HepG2 (cell line): Measurements from ENCODE around the gene CHST1. TPM values are rescaled to one million over a fixed set of nuclear protein-coding genes. Genes with fewer than 3 reads are reported as not detected.

ENCODE experiments used
- ATAC-seq: fragments of 200-7000 bp; cut with Tn5 transposase; 3 replicates; pipeline ENCODE4 v1.9.1; 2020; ENCODE audit warnings: mild to moderate bottlenecking, moderate library complexity
- BruUV-seq: library from RNA; stranded (reverse); fragments of 400-500 nt; replicated peaks from 2 replicates; lab custom pipeline; 2021; lab: Mats Ljungman, UMichigan
- CTCF ChIA-PET: fragments of 300-600 bp; formaldehyde crosslinking; extraction: SDS; loops from one replicate; lab custom pipeline; 2021; ENCODE audit warnings: low total read pairs, inconsistent platforms, low intra/inter-chr PET ratio; lab: Yijun Ruan, JAX
- POLR2A ChIA-PET: fragments of 350-600 bp; sonication (Branson Sonifier 250); formaldehyde crosslinking; loops from one replicate; lab custom pipeline; 2020; ENCODE audit warnings: antibody characterized with exemption, inconsistent platforms; lab: Yijun Ruan, JAX
- DNase-seq: peaks from one replicate; pipeline ENCODE4 v3.0.0-alpha.2; 2015; ENCODE audit warnings: low spot score
- FAIRE-seq: peaks from 3 replicates; lab custom pipeline; 2011; peaks lifted over from hg19 to GRCh38; lab: Jason Lieb, UNC
- H2AFZ ChIP-seq: one replicate; pipeline ENCODE4 v1.6.1; 2011; ENCODE audit warnings: low read length, inconsistent platforms
- H3K27ac ChIP-seq: fragments of 300-600 bp; 3 replicates; pipeline ENCODE4 v1.8.0; 2011; ENCODE audit warnings: mixed run types, mild to moderate bottlenecking, mixed read lengths, low read length, inconsistent platforms; ENCODE audit not compliant: insufficient read depth; ENCODE audit errors: extremely low read length
- H3K27me3 ChIP-seq, 2 experiments: fragments of 200-600 bp in 1 of 2; 2 replicates in 1 of 2; 3 replicates in 1 of 2; pipeline versions ENCODE4 v1.6.0 to v1.8.0; 2011; ENCODE audit warnings: low read length in 2 of 2, mild to moderate bottlenecking in 2 of 2, moderate library complexity in 2 of 2, inconsistent platforms in 1 of 2; ENCODE audit not compliant: insufficient read depth in 2 of 2, control insufficient read depth in 1 of 2
- H3K36me3 ChIP-seq, 2 experiments: fragments of 200-600 bp in 1 of 2; replicated peaks in 1 of 2; 2 replicates in 1 of 2; 3 replicates in 1 of 2; pipeline versions ENCODE4 v1.5.1 to v1.8.0; 2011; ENCODE audit warnings: low read length in 2 of 2, inconsistent platforms in 1 of 2; ENCODE audit not compliant: insufficient read depth in 2 of 2, control insufficient read depth in 1 of 2
- H3K4me1 ChIP-seq: 2 replicates; pipeline ENCODE4 v1.5.1; 2012; ENCODE audit warnings: low read length, inconsistent platforms; ENCODE audit not compliant: insufficient read depth
- H3K4me2 ChIP-seq: 2 replicates; pipeline ENCODE4 v1.6.0; 2011; ENCODE audit warnings: low read depth, low read length, inconsistent platforms
- H3K4me3 ChIP-seq, 3 experiments: fragments of 200-600 bp in 1 of 3; sonication (generic), shearing (Covaris generic) in 1 of 3; replicated peaks in 1 of 3; 2 replicates each; pipeline ENCODE4 v1.5.1; 2011 to 2016; ENCODE audit warnings: low read length in 3 of 3, inconsistent platforms in 2 of 3, low read depth in 2 of 3, mild to moderate bottlenecking in 2 of 3, control low read depth in 1 of 3, mixed read lengths in 1 of 3; ENCODE audit not compliant: insufficient read depth in 1 of 3
- H3K79me2 ChIP-seq: one replicate; pipeline ENCODE4 v1.6.1; 2011; ENCODE audit warnings: low read length, inconsistent platforms; ENCODE audit not compliant: insufficient read depth
- H3K9ac ChIP-seq: 2 replicates; pipeline ENCODE4 v1.6.0; 2011; ENCODE audit warnings: mild to moderate bottlenecking, low read depth, low read length, inconsistent platforms; ENCODE audit not compliant: insufficient read depth
- H3K9me3 ChIP-seq: 2 replicates; pipeline ENCODE4 v1.5.1; 2012; ENCODE audit warnings: mild to moderate bottlenecking, low read length
- H4K20me1 ChIP-seq: 2 replicates; pipeline ENCODE4 v1.6.0; 2011; ENCODE audit warnings: inconsistent platforms, mild to moderate bottlenecking, low read length, moderate library complexity; ENCODE audit not compliant: insufficient read depth
- HOXA7 ChIP-seq: sonication (generic); formaldehyde crosslinking; IDR thresholded peaks from 2 replicates; pipeline ENCODE4 v1.8.1; 2022; ENCODE audit warnings: mild to moderate bottlenecking, missing genetic modification reagents, moderate library complexity
- KDM1A ChIP-seq: IDR thresholded peaks from 2 replicates; pipeline ENCODE4 v1.6.1; 2016; ENCODE audit warnings: missing compliant biosample characterization
- SETDB1 ChIP-seq: sonication (generic); formaldehyde crosslinking; IDR thresholded peaks from 2 replicates; pipeline ENCODE4 v1.5.1; 2020; ENCODE audit warnings: missing genetic modification reagents, mild to moderate bottlenecking, borderline replicate concordance
- ZFP36 ChIP-seq: fragments of 150-350 bp; IDR thresholded peaks from 2 replicates; pipeline ENCODE4 v1.6.1; 2018; ENCODE audit warnings: borderline replicate concordance, low read length, low read depth; ENCODE audit not compliant: partially characterized antibody
- ZNF564 ChIP-seq: sonication (generic); formaldehyde crosslinking; IDR thresholded peaks from 2 replicates; pipeline ENCODE4 v1.8.1; 2023; ENCODE audit warnings: mild to moderate bottlenecking, missing genetic modification reagents
- WGBS: methylation state at CpG from one replicate; pipeline ENCODE4 v1.1.6; 2017; ENCODE audit warnings: low lambda C conversion rate; 5-methylcytosine and 5-hydroxymethylcytosine counted together
- in situ Hi-C: cut with HindIII; loops from 2 replicates; pipeline ENCODE4 v1.10.0; 2017; ENCODE audit warnings: low pct_unique_long_range_greater_than_20kb; ENCODE audit not compliant: extremely low pct_ligation_motif_present
- intact Hi-C: fragments of 100-400 bp; cut with micrococcal nuclease; formaldehyde crosslinking; loops from one replicate; pipeline ENCODE4 v1.10.0; 2022; ENCODE audit not compliant: unreplicated experiment
- polyA plus RNA-seq, 8 experiments: library from polyadenylated mRNA; depleted of rRNA in 3 of 8; stranded (reverse) in 7 of 8; unstranded in 1 of 8; fragments of >200 nt; fragmentation: Illumina TruSeq in 4 of 8; extraction: Trizol in 4 of 8; gene quantifications; 2 replicates each; pipeline versions ENCODE4 v1.2.1 to v1.2.3, GENCODE V29; 2011 to 2016; ENCODE audit warnings: low read depth in 4 of 8, missing spikeins in 1 of 8, mixed read lengths in 1 of 8; ENCODE audit not compliant: insufficient read depth in 1 of 8
- total RNA-seq, 5 experiments: library from RNA; depleted of rRNA; stranded (reverse); fragments of >200 nt; fragmentation: Illumina TruSeq; extraction: Trizol; gene quantifications; 2 replicates each; pipeline ENCODE4 v1.2.3, GENCODE V29; 2016; ENCODE audit warnings: low read depth in 1 of 5
- TF ChIP-seq, protein P1 (sequence below): sonication (generic); formaldehyde crosslinking; IDR thresholded peaks from 2 replicates; pipeline ENCODE4 v1.5.0; 2020; ENCODE audit warnings: mild to moderate bottlenecking, missing genetic modification reagents
- TF ChIP-seq, protein P2 (sequence below): sonication (generic); formaldehyde crosslinking; IDR thresholded peaks from 2 replicates; pipeline ENCODE4 v1.9.0; 2021; ENCODE audit warnings: missing genetic modification reagents, borderline replicate concordance

Gene CHST1
- total and polyA plus RNA-seq, 2 of the 13 experiments (the other 11 are each of a cell fraction or from before 2014, with no cell fraction given): not detected

DNA sequence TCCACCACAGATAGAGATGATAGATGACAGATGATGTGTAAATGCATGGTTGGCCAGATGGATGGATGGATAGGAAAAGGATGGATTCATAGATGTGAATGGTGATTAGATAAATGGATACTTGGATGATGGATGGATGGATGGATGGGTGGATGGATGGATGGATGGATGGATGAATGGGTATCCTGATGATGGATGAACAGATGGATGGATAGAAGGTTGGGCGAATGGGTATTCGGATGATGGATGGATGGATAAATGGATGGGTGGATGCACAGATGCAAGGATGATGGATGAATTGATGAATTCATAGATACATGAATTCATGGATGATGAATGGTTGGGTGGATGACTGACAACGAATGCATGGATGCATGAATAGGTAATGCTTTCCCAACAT lies 56.1 kb downstream of the CHST1 start:
- ATAC-seq (no peak), FAIRE-seq (no peak), DNase-seq (no peak)
- ChIA-PET POLR2A (no interaction called here), CTCF (no interaction called here)
- 47% methylated on average over 3 of the region's 3 CpGs for WGBS
- no peak overlapping the region for H3K9ac ChIP-seq
- no peak overlapping the region for H3K27ac ChIP-seq
- no TSS peak for BruUV-seq
- H3K9me3 ChIP-seq: no peaks in the 10 kb centered on the region
- TF ChIP-seq SETDB1 (no peak), ZFP36 (no peak), KDM1A (CRISPR knock-in tag) (no peak), ZNF564 (CRISPR knock-in tag) (no peak), HOXA7 (CRISPR knock-in tag) (no peak)
- TF ChIP-seq, protein P1, sequence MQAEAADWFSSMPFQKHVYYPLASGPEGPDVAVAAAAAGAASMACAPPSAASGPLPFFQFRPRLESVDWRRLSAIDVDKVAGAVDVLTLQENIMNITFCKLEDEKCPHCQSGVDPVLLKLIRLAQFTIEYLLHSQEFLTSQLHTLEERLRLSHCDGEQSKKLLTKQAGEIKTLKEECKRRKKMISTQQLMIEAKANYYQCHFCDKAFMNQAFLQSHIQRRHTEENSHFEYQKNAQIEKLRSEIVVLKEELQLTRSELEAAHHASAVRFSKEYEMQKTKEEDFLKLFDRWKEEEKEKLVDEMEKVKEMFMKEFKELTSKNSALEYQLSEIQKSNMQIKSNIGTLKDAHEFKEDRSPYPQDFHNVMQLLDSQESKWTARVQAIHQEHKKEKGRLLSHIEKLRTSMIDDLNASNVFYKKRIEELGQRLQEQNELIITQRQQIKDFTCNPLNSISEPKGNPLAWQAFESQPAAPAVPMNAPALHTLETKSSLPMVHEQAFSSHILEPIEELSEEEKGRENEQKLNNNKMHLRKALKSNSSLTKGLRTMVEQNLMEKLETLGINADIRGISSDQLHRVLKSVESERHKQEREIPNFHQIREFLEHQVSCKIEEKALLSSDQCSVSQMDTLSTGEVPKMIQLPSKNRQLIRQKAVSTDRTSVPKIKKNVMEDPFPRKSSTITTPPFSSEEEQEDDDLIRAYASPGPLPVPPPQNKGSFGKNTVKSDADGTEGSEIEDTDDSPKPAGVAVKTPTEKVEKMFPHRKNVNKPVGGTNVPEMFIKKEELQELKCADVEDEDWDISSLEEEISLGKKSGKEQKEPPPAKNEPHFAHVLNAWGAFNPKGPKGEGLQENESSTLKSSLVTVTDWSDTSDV (CRISPR knock-in tag): no peak
- TF ChIP-seq, protein P2, sequence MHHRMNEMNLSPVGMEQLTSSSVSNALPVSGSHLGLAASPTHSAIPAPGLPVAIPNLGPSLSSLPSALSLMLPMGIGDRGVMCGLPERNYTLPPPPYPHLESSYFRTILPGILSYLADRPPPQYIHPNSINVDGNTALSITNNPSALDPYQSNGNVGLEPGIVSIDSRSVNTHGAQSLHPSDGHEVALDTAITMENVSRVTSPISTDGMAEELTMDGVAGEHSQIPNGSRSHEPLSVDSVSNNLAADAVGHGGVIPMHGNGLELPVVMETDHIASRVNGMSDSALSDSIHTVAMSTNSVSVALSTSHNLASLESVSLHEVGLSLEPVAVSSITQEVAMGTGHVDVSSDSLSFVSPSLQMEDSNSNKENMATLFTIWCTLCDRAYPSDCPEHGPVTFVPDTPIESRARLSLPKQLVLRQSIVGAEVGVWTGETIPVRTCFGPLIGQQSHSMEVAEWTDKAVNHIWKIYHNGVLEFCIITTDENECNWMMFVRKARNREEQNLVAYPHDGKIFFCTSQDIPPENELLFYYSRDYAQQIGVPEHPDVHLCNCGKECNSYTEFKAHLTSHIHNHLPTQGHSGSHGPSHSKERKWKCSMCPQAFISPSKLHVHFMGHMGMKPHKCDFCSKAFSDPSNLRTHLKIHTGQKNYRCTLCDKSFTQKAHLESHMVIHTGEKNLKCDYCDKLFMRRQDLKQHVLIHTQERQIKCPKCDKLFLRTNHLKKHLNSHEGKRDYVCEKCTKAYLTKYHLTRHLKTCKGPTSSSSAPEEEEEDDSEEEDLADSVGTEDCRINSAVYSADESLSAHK (CRISPR knock-in tag): no peak
- no peaks in the 10 kb centered on the region for H4K20me1 ChIP-seq
- in situ Hi-C loops (no loop called here), intact Hi-C loops (no loop called here)
- H3K79me2 ChIP-seq: no peaks in the 10 kb centered on the region
- no peaks in the 10 kb centered on the region for H3K4me1 ChIP-seq
- no peak overlapping the region for H3K4me3 ChIP-seq
- no peak overlapping the region for H3K4me2 ChIP-seq
- no peak overlapping the region for H2AFZ ChIP-seq
- H3K27me3 ChIP-seq: 0 out of 5 replicates have a peak, but pooled peaks cover 0 to 2% of the 10 kb centered on the region in 2 experiments
- no peaks in the 10 kb centered on the region for H3K36me3 ChIP-seq
